HUES48 (cell line): ENCODE measurements around the gene SERF2.
"Not testable (repeated sequence)": the region's sequence is repeated elsewhere in the genome, so short reads cannot be mapped to it uniquely, and the experiment has no call there.

Source experiments
- H3K27ac ChIP-seq: one replicate; pipeline ENCODE4 v1.7.0; 2013; ENCODE audit warnings: low read depth, low read length, inconsistent platforms
- H3K27me3 ChIP-seq: 2 replicates; pipeline ENCODE4 v1.6.1; 2013; ENCODE audit warnings: mild to moderate bottlenecking, low read length; ENCODE audit not compliant: control insufficient read depth, insufficient read depth
- H3K36me3 ChIP-seq: 2 replicates; pipeline ENCODE4 v1.6.1; 2013; ENCODE audit warnings: low read length; ENCODE audit not compliant: control insufficient read depth, insufficient read depth
- H3K4me1 ChIP-seq: 2 replicates; pipeline ENCODE4 v1.6.1; 2013; ENCODE audit warnings: mild to moderate bottlenecking, low read length; ENCODE audit not compliant: control insufficient read depth, insufficient read depth
- H3K4me3 ChIP-seq: 2 replicates; pipeline ENCODE4 v1.5.1; 2013; ENCODE audit warnings: mild to moderate bottlenecking, low read depth, low read length
- H3K9ac ChIP-seq: 2 replicates; pipeline ENCODE4 v1.6.1; 2013; ENCODE audit warnings: mild to moderate bottlenecking, low read depth, low read length, moderate library complexity
- H3K9me3 ChIP-seq: 2 replicates; pipeline ENCODE4 v1.6.1; 2013; ENCODE audit warnings: low read length; ENCODE audit not compliant: control insufficient read depth, insufficient read depth

SERF2 gene

DNA sequence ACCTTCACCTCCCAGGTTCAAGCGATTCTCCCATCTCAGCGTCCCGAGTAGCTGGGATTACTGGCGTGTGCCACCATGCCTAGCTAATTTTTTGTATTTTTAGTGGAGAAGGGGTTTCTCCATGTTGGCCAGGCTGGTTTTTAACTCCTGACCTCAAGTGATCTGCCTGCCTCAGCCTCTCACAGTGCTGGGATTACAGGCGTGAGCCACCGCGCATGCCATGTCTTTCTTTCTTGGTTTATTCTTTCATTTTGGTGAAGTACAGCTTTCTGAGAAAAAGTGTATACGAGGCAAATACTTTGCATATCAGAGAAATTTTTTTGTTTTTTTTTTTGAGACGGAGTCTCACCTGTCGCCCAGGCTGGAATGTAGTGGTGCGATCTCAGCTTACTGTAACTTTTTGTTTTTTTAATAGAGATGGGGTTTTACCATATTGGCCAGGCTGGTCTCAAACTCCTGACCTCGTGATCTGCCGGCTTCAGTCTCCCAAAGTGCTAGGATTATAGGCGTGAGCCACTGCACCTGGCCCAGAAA is 39.5 kb downstream of the SERF2 start:
- not testable (repeated sequence) for H3K9ac ChIP-seq, H3K27me3 ChIP-seq, H3K4me3 ChIP-seq, H3K9me3 ChIP-seq, H3K27ac ChIP-seq, H3K4me1 ChIP-seq
- H3K36me3 ChIP-seq = peaks cover 29% of the 10 kb centered on the region

GRCh38 chr15:43832485-43832884 is 40.4 kb downstream of the SERF2 start:
- not testable (repeated sequence) for H3K9me3 ChIP-seq, H3K4me1 ChIP-seq, H3K9ac ChIP-seq, H3K4me3 ChIP-seq, H3K27me3 ChIP-seq, H3K27ac ChIP-seq
- peaks cover 32% of the 10 kb centered on the region for H3K36me3 ChIP-seq

- H3K9me3 ChIP-seq = no peaks in the 10 kb centered on the region
- peaks cover 45% of the 10 kb centered on the region for H3K36me3 ChIP-seq
- no peak overlapping the region for H3K27ac ChIP-seq
- no peak overlapping the region for H3K4me3 ChIP-seq
- no peaks in the 10 kb centered on the region for H3K27me3 ChIP-seq
- H3K4me1 ChIP-seq = no peaks in the 10 kb centered on the region
- H3K9ac ChIP-seq = no peak overlapping the region
Measured at GRCh38 chr15:43845421-43845820, 53.3 kb downstream of the SERF2 start.
